Tongue (tissue), 2 donors: ENCODE results near the gene PLVAP. TPM values are rescaled to one million over a fixed set of nuclear protein-coding genes. Genes with fewer than 3 reads are reported as not detected.
"Not testable (repeated sequence)": the region's sequence is repeated elsewhere in the genome, so short reads cannot be mapped to it uniquely, and the experiment has no call there.

Experiments used
- DNase-seq: peaks from one replicate; pipeline ENCODE4 v3.0.0-alpha.2; 2015
- total RNA-seq: library from RNA; depleted of rRNA; stranded (reverse); fragments of >200 nt; gene quantifications from one replicate; pipeline ENCODE4 v1.2.3, GENCODE V29; 2014

The PLVAP gene
- total RNA-seq, 1 donor from 2014 or later: 39.2 TPM

- no peak for DNase-seq
Measured at GRCh38 chr19:17398902-17399527, 21.9 kb upstream of the PLVAP start.

- DNase-seq: peak; percentile 55
Measured at GRCh38 chr19:17394891-17395415, 17.8 kb upstream of the PLVAP start.

GRCh38 chr19:17393914-17394313 is 16.8 kb upstream of the PLVAP start, which contains the start of gene CCDC194:
Gene CCDC194, minus strand, starts transcription at chr19:17394196. Its CDS starts 38 bp downstream, at chr19:17394158.
- no peak for DNase-seq

GRCh38 chr19:17393002-17393401 is 15.9 kb upstream of the PLVAP start:
- DNase-seq: no peak

GRCh38 chr19:17391371-17392151 is 14.4 kb upstream of the PLVAP start:
- DNase-seq: no peak

- peak; percentile 96 for DNase-seq
Measured at GRCh38 chr19:17390665-17391370, 13.7 kb upstream of the PLVAP start.

- no peak for DNase-seq
Measured at GRCh38 chr19:17389957-17390664, 13.0 kb upstream of the PLVAP start.

- no peak for DNase-seq
Measured at GRCh38 chr19:17389288-17389687, 12.1 kb upstream of the PLVAP start.

GRCh38 chr19:17385878-17386611 is 8.9 kb upstream of the PLVAP start:
- peak; percentile 68 for DNase-seq

- DNase-seq: no peak
Measured at GRCh38 chr19:17380426-17381138, 3.4 kb upstream of the PLVAP start.

GRCh38 chr19:17379221-17379631 is 2.1 kb upstream of the PLVAP start:
- DNase-seq: no peak

GRCh38 chr19:17378271-17378670 is 1.1 kb upstream of the PLVAP start:
- DNase-seq: no peak

- DNase-seq: peak; percentile 64
Measured at GRCh38 chr19:17370026-17370587, 7.0 kb downstream of the PLVAP start.

GRCh38 chr19:17365361-17365760 is 11.8 kb downstream of the PLVAP start:
- DNase-seq: no peak

- DNase-seq: not testable (repeated sequence)
Measured at GRCh38 chr19:17363852-17364605, 13.1 kb downstream of the PLVAP start.

GRCh38 chr19:17359905-17360800 is 17.0 kb downstream of the PLVAP start:
- DNase-seq: no peak

GRCh38 chr19:17358395-17358794 is 18.7 kb downstream of the PLVAP start:
- DNase-seq: no peak

- DNase-seq: peak; percentile 31
Measured at GRCh38 chr19:17357724-17358123, 19.4 kb downstream of the PLVAP start.
